H1 (cell line): ENCODE results near the gene COASY. TPM values are rescaled to one million over a fixed set of nuclear protein-coding genes. Genes with fewer than 3 reads are reported as not detected.

Source experiments
- BACH1 ChIP-seq: IDR thresholded peaks from 2 replicates; pipeline ENCODE4 v1.6.1; 2012; ENCODE audit warnings: low read length, improper control_type of control experiment
- CTCF ChIP-seq, 3 experiments: IDR thresholded peaks; 1 replicate in 2 of 3; 2 replicates in 1 of 3; pipeline versions ENCODE4 v1.5.1 to v1.6.1; 2011; ENCODE audit warnings: low read length in 3 of 3, mild to moderate bottlenecking in 3 of 3, inconsistent platforms in 2 of 3, low read depth in 1 of 3, moderate library complexity in 1 of 3; ENCODE audit not compliant: insufficient read depth in 1 of 3; ENCODE audit errors: control extremely low read depth in 1 of 3
- FOSL1 ChIP-seq: IDR thresholded peaks from 2 replicates; pipeline ENCODE4 v1.6.1; 2011; ENCODE audit warnings: mild to moderate bottlenecking, low read depth, low read length, moderate library complexity; ENCODE audit not compliant: insufficient read depth
- JUND ChIP-seq: IDR thresholded peaks from 2 replicates; pipeline ENCODE4 v1.6.1; 2011; ENCODE audit warnings: mild to moderate bottlenecking, improper control_type of control experiment, low read length
- KDM5A ChIP-seq: fragments of 200-600 bp; IDR thresholded peaks from 2 replicates; pipeline ENCODE4 v1.7.1; 2012; ENCODE audit warnings: mild to moderate bottlenecking, low read length, inconsistent platforms, mixed read lengths
- MAFK ChIP-seq: IDR thresholded peaks from 2 replicates; pipeline ENCODE4 v1.6.1; 2012; ENCODE audit warnings: low read depth, mild to moderate bottlenecking, improper control_type of control experiment, low read length
- POLR2A ChIP-seq, 2 experiments: IDR thresholded peaks; 1 replicate in 1 of 2; 2 replicates in 1 of 2; pipeline ENCODE4 v1.6.1; 2011; ENCODE audit warnings: low read depth in 2 of 2, low read length in 2 of 2, mild to moderate bottlenecking in 2 of 2; ENCODE audit errors: control extremely low read depth in 1 of 2
- RFX5 ChIP-seq: IDR thresholded peaks from 2 replicates; pipeline ENCODE4 v1.6.1; 2011; ENCODE audit warnings: low read depth, low read length, improper control_type of control experiment, borderline replicate concordance
- SIX5 ChIP-seq: IDR thresholded peaks from 2 replicates; pipeline ENCODE4 v1.6.1; 2011; ENCODE audit warnings: mild to moderate bottlenecking, low read depth, low read length
- polyA plus RNA-seq, 7 experiments: library from polyadenylated mRNA; depleted of rRNA in 3 of 7; stranded (reverse) in 5 of 7; unstranded in 2 of 7; fragments of >200 nt in 5 of 7; fragments of 200-250 nt in 2 of 7; gene quantifications; 1 replicate in 5 of 7; 2 replicates in 1 of 7; 4 replicates in 1 of 7; pipeline versions ENCODE4 v1.2.1 to v1.2.3, GENCODE V29; 2011 to 2013; ENCODE audit warnings: missing spikeins in 2 of 7, mixed read lengths in 2 of 7
- total RNA-seq: library from RNA; stranded (reverse); fragmentation: NEBNext Ultra II Directional; extraction: Animal tissue kit (Norgen Biotek cat#: 25700); gene quantifications from 2 replicates; pipeline ENCODE4 v1.2.1, GENCODE V29; 2021

COASY gene
- total and polyA plus RNA-seq, 2 of the 8 experiments (the other 6 are each of a cell fraction or from before 2014, with no cell fraction given) = 64.5 to 100 TPM

GRCh38 chr17:42535155-42536047 is 26.5 kb upstream of the COASY start (continued):
- TF ChIP-seq FOSL1 (no peak), JUND (no peak), RFX5 (no peak), BACH1 (no peak), SIX5 (no peak), CTCF (IDR thresholded peaks at IDR 0.05; ENCODE audit: control extremely low read depth in 1 of 3, insufficient read depth in 1 of 3, low read depth in 1 of 3, low read length in 3 of 3) (no peak), MAFK (no peak), POLR2A (IDR thresholded peaks at IDR 0.05; ENCODE audit: control extremely low read depth in 1 of 2, low read depth in 2 of 2, low read length in 2 of 2) (no peak), KDM5A (no peak)
